Caki2 (cell line): ENCODE results near the gene GPSM1. TPM values are rescaled to one million over a fixed set of nuclear protein-coding genes. Genes with fewer than 3 reads are reported as not detected.

Source experiments
- DNase-seq: peaks from one replicate; pipeline ENCODE4 v3.0.0-alpha.2; 2015; ENCODE audit warnings: low read depth
- in situ Hi-C: cut with HindIII; loops from 2 replicates; pipeline ENCODE4 v1.10.0; 2016; ENCODE audit warnings: low sequenced_read_pairs, low pct_unique_long_range_greater_than_20kb, mixed read lengths
- total RNA-seq: library from RNA; depleted of rRNA; stranded (reverse); fragments of >200 nt; shearing (Covaris generic); gene quantifications from 2 replicates; pipeline ENCODE4 v1.2.3, GENCODE V29; 2014; ENCODE audit warnings: low replicate concordance

GPSM1 gene
- total RNA-seq, 1 experiment from 2014 or later, result 29.9 TPM

DNA sequence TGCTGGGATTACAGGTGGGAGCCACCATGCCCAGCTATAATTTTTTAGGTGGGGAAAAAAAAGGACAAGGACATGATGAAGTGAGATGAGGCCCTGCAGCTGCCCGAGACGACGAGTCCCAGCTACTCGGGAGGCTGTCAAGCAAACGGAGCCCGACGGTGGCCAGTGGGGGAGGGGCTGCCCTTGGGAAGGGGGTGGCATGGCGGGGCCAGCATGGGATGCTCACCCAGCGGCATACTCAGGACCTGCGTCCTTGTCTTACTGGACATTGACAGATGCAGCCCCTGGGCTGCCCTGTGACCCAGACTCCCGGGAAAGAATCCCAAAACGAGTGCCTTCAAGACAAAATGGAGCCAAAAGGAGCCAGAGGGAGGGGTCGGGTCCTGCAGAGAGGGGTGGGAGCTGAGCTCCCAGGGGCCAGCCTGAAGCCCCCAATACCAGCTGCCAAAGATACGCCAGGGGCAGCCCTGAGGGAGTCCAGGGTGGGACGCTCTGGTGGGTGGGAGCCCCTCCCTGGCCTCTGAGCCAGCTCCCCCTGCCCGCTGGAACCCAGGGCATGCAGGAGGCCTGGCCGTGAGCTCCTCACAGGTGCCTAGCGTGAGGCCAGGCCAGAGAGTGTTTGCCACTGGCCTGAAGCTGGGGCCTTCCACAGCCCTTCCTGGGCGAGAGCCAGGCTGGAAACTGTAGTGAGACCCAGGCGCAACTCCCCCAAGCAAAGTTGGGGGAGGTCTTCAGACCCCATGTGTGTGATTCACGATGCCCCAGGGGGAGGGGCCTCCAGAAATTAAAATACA, 39.2 kb upstream of the GPSM1 start:
- in situ Hi-C loops, result no loop called here
- DNase-seq, result no peak

DNA sequence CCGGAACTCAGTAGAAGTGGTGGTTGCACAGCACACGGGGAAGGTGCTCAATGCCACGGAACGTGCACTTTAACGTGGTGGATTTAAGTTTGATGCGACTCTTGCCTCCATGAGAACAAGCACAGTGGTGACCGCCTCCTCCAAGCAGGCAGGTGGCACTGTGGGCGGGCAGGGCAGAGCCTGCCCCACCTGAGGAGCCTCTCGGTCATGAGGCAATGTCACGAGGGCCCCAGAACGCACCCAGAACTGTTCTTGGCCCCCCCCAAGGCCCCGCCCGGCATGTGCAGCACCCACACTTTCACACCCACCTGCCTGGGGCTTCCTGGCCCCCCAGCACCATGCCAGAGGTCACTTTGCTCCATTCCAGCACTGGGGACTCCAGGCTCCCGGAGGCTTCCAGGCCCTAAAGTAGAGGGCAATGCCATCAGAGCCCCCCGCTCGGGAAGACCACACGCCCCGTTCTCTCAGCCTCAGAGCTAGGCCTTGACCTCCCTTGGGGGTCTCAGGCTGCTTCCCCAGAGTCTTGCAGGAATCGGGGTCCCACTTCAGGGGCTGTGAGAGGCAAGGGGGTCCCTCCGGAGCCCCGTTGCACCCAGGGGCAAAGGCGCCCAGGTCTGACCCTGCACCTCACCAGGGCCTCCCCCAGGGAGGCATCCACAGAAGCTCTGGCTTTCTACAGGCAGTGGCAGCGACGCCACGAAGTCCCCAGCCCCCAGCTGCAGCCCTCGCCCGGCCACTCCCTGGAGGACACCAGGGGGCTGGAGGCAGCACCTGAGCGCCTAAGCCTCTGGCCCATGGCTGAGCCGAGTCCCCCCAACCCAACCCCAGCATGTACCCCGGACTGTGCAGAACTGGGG, 37.5 kb upstream of the GPSM1 start:
- in situ Hi-C loops, result no loop called here
- no peak for DNase-seq

DNA sequence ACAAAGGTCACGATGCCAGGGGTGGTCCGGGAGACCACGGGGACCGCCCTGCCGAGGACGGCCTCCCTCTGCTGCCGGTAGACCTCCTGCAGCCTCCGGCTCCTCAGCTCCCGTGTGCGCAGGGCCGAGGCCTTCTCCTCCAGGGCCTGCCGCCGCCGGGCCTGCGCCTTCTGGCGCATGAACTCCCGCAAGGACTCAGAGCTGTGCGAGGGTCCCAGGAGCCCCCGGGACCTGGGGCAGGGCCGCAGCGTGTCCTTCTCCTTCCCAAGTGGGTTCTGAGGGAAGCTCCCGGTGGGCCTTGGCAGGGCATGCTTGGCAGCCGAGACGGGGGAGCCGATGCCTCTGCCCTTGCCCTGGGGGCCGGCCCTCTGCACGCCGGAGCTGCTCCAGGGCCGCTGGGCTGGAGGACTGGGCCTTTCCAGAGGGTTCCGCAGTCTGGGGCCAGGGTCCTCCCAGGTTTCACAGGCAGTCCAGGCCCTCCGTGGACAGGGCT, 36.8 kb upstream of the GPSM1 start:
- in situ Hi-C loops, result no loop called here
- no peak for DNase-seq

DNA sequence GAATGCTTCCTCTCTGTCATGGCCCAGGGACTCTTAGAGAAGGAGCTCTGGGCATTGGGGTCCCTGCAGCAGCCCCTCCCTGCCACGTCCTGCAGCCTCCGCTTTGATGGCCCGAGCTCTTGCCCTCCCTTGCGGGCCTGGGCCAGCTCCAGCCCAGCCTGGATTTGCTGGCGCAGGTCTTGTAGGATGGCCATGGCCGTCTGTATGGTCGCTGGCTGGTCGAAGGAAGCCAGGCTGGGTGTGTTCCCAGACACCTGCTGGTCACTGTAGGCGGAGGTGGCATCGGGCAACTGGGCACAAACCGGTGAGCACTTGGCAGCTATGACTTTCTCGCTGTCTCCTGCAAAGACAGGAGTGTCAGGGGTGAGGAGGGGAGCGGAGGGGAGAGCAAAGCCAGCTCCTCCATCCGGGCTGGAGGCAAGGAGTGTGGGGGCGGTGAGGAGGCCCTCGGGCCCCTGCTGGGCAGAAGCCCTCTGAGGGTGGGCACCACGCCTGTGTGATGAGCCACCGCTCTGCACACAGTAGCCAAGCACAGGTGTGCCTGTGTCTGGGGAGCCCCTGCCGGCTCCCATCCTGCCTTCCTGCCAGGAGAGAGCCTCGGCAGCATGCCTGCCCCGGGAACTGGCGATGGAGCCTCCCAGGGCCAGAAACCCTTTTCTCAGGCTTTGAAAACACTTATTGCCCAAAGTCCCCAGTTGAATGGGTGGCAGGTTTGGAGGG, 35.9 kb upstream of the GPSM1 start:
- in situ Hi-C loops, result no loop called here
- DNase-seq, result no peak

DNA sequence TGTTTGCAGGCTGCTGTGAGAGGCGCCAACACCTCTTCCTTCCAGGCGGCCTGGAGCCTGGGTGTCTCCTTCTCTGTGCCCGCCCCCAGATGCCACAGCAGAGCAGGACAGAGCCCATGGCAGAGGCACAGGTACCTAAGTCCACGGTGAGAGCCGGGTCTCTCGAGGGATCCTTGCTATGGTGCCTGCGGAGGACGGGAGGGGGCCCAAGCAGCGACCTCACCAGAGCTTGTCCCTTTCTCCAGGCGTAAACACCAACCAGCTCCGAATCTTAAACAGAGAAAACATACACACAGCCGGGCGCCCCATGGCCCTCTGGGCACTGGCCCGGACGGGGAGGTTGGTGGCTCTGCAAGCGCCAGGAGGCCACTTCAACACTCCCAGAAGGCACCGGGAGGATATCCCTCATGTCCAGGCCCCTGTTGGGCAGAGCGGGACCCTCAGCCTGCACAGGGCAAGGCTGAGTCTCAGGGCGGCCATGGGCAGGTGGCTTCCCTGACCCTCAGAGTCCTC, 35.3 kb upstream of the GPSM1 start:
- in situ Hi-C loops, result no loop called here
- no peak for DNase-seq

DNA sequence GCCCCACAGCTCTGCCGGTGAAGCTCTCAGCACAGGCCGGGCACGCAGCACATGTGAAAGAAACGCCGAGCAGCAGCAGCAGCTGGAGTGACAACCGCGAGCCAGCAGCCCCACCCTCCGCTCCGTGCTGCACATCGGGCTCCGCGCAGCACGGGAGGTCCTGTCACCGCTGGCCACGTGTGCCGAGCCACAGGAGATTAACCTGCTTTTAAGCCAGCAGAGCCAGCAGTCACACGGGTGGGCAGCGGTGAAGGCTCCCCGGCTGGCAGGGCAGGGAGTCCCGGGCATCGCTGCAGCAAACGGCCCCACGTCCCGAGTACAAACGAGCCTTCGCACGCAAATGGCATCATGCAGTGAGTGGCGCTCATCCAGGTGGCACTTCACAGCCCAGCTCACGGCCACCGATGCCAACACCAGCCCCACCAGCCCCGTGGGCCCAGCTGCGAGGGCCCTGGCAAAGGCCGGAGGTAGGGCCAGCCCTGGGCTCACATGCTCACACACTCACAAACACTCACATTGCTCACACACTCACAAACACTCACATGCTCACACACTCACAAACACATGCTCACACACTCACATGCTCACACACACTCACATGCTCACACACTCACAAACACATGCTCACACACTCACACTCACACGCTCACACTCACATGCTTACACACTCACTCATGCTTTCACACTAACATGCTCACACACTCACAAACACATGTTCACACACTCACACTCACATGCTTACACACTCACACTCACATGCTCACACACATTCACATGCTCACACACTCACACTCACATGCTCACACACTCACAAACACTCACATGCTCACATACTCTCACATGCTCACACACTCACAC, 34.5 kb upstream of the GPSM1 start:
- no peak for DNase-seq
- in situ Hi-C loops, result no loop called here

DNA sequence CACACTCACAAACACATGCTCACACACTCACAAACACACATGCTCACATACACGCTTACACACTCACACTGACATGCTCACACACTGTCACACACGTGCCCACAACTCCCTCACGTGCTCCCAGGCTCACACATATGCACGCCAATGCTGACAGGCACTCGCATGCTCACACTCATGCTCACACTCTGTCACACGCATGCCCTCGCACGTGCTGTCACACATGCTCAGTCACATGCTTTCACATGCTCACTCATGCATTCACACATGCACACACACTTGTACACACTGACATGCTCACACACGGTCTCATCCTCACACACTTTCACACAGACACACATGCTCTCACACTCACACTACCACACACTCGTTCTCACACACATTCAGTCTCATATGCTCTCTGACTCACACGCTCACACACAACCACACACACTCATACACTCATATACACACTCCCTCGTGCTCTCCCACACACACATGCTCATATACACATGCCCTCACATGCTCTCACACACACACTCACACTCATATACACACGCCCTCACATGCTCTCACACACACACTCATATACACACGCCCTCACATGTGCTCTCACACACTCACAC, 33.8 kb upstream of the GPSM1 start:
- no peak for DNase-seq
- in situ Hi-C loops, result no loop called here

DNA sequence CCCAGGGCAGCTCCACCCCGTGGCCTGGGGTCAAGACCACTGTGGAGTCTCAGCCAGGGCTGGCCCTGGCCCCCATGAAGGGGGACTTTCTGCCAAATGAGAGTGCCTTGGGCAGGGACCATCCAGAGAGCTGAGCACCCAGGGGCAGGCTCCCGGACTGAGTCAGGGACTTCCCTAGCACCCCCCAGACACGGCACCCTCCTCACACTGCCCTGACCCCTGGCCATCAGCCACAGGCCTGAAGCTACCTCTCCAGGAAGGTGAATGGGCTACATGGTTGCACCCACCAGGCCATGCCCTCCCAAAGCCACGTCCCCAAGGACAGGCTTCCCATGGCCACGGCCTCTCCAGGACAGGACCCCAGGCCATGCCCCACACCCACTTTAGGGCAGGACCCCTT, 32.9 kb upstream of the GPSM1 start:
- no peak for DNase-seq
- in situ Hi-C loops, result no loop called here

DNA sequence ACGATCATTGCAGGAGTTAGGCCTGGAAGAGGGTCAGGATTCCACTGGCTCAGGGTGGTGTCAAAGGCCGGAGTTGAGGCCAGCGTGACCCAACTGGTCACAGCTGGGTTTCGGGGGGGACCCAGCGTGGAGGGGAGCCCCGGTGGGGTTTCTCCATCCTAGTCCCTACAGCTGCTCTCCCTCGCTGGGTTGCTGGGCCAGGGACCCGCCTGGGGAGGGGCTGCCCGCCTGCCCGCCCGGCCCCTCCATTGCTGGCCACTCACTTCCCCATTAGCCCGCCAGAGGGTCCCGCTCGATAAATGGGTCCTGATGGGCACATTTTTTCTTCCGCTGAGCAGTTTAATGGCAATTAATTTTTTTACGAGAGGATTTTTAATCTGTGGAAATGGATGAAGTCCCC, 32.3 kb upstream of the GPSM1 start:
- in situ Hi-C loops, result no loop called here
- DNase-seq, result no peak

DNA sequence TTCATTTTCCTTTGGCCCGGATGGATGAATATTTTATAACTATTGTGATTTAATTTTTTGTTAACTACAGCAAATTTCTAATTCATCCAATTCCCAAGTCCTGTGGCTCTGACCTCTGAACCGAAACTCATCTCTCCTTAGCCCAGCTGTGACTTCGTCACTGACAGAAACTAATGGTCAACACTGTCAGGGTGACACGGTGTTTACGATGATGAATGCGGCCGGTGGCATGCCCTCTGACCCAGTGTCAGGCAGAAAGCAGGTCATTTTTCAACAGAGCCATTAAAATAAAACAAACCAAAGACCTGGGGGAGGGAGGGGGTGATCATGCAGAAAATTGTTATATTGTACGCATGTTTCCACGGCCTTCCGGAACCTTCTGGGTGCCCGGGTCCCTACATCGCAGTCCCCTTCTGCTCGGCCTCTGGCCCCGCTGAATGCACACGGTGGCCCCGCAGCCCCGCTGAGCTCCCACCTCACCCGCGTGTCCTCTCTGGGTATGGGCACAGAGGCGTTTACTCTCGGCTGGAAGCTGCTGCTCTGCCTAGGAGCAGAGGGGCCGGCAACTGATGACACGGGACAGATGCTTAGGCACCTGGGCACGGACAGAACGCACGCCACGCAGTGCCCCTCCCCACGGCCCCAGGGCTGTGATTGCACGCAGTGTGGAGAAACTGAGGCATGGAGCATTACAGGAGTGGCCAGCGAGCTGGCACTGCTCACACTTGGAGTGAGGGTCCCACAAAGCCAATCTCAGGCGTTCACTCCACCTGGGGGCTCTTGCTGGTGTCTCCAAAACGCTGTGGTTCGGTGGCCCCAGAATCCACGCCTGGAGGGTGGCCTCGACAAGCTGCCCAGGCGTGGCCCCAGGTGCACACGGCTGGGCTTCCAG, 31.6 kb upstream of the GPSM1 start:
- no peak for DNase-seq
- in situ Hi-C loops, result no loop called here

DNA sequence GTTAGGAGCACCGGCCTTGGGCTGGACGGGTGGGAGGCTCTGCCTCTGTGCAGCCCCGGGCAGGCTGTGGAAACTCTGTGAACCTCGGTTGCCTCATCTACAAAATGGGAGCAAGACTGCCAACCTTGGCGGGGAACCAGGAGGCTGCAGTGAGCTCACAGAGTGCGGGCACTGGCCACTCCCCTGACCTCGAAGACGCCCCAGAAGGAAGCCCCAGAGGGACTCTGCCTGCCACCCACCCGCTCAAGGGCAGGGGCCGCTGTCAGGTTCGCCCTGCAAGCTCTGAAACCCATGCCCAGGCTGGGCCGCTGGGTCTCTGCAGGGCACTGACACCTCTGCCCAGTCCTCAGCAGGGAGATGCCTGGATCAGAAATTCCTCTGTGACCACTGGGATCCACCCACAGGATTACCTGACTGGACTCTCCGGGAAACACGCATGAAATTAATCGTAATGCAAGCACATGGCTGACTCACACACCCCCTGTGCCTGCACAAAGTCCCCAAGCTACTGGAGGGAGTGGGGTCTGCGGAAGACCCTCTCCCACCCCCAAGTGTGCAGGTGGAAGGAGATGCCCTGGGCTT, 30.8 kb upstream of the GPSM1 start:
- in situ Hi-C loops, result no loop called here
- no peak for DNase-seq

DNA sequence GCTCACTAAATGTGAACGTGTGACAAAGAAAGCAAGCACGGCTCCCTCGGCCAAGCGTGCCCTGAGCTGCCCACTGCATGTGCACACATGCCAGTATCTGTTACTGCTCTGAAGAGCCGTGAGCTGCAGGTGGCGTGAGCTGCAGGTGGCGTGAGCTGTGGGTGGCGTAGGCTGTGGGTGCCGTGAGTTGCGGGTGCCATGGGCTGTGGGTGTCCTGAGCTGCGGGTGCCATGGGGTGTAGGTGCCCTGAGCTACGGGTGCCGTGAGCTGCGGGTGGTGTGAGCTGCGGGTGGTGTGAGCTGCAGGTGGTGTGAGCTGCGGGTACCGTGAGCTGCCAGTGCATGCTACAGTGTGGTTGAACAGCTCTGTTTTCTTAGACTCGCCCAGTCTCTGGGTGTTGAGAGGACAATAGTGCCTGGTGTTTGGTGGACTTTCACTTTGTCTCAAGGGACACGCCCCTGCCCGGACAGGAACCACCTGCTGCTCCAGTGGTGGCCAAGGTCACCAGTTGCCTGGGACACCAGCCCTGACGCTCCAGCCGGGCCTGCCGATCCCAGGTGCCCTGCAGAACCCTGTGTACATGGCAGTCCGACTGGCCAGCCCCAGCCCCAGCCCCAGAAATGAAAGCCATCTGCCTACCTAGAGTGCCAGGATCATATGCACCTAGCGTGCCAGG, 30.2 kb upstream of the GPSM1 start:
- in situ Hi-C loops, result no loop called here
- no peak for DNase-seq

DNA sequence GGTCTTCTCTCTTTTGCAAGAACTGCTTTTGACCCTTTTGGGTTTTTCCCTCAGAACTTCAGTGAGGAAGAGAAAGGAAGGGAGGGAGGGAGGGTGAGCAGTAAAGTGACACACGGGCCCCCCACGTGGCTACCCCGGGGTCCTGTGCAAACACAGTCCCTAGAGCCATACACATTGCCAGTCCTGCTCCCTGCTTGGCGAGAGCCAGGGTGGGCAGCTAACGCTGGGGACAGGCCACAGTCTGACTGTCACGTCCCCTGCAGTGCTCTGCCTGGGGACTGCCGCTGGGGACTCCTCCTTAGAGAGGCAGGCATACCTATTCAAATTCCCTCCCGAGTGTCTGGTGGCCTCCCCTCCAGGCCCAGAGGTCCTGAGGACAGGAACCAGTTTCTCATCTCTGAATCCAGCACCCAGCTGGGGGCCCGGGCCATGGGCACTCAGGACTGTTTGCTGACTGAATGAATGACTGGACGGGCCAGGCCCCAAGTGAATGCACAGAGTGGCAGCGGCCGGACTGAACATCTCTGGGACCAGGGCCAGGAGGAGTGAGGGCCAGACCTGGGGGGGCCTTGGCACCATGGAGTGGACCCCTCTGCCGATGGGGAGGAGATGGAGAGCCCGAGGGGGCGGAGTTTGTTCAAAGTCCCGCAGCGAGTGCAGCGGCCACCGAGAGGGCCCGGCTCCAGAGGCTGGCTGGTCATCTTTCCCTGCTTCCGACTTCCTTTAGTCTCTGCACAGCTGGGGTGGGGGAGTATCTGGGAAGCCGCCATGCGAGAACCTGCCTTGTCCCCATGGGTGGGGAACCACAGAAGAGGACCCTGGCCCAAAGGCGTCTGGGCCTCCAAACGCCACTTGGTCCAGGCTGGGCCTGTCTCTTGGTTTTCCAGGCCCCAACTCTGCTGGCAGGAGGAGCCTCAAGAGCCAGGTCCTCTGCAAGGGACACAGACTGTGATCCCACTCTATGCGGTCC, 29.3 kb upstream of the GPSM1 start:
- DNase-seq, result no peak

DNA sequence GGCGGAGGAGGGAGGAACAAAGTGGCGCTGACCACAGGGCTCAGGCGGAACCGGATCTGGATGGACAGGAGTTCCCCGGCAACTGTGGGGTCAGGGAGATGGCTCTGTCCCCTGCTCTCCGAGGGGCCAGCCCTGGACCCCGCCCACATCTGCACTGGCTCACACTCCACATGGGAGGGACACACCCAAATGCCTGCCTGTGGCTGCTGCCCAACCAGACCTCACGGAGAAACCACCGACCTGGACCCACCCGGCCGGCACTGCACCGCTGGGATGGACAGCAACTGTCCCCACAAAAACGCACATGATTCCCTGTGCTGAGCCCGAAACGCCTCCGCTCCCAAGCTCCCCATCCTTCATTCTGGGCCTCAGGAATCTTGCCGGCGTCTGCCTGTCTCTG, 28.2 kb upstream of the GPSM1 start:
- DNase-seq, result no peak
- in situ Hi-C loops, result no loop called here

More for the DNA sequence above, 29.3 kb upstream of the GPSM1 start:
- in situ Hi-C loops, result no loop called here

DNA sequence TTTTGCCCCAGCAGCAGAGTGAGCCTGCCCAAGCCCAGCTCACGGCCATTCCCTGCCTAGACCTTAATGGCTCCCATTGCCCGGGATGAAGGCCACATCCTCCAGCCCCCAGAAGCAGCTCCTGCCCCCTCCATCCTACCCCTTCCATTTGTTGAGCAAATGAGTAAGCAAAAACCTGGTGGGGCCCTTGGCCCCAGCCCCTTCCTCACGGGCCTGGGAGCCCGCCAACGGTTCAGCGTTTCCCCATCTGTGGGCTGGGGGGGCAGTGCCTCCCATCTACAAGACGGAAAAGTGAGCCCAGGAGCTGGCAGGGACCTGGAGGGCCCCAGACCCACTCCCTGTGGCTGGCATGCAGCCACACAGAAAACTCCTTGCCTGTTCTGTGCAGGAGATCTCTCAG, 27.8 kb upstream of the GPSM1 start:
- no peak for DNase-seq
- in situ Hi-C loops, result no loop called here
